ENCODE data around the gene TADA2A.

The TADA2A gene

DNA sequence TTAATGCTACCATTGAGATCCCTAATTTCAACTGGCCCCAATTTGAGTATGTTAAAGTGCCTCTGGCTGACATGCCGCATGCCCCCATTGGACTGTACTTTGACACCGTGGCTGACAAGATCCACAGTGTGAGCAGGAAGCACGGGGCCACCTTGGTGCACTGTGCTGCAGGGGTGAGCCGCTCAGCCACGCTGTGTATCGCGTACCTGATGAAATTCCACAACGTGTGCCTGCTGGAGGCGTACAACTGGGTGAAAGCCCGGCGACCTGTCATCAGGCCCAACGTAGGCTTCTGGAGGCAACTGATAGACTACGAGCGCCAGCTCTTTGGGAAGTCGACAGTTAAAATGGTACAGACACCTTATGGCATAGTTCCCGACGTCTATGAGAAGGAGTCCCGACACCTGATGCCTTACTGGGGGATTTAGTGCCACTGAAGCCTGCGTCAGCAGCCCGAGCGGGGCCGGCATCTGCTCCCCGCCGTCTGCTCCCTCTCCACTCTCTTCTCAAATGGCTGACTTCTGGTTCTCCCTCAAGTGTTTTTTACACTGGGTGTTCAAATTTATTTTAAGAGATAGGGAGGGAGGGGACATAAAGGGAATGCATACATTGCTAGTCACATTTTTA is 105.9 kb downstream of the TADA2A start:
- no peaks in the 10 kb centered on the region for H3K9me3 ChIP-seq (ENCODE audit: control insufficient read depth, low read length)
- WGBS, 2 experiments (ENCODE audit: insufficient coverage in 2 of 2), result 91 to 94% methylated on average over 17 to 19 of the region's 24 CpGs
- H3K27ac ChIP-seq (ENCODE audit: low read depth, low read length, severe bottlenecking), result no peak overlapping the region
- peaks cover 30% of the 10 kb centered on the region for H3K4me1 ChIP-seq (ENCODE audit: control insufficient read depth, insufficient read depth, low read length, poor library complexity, severe bottlenecking)
- H3K4me3 ChIP-seq (ENCODE audit: extremely low read depth, insufficient read depth, low read length, poor library complexity, severe bottlenecking), result no peak overlapping the region
- peaks cover 55% of the 10 kb centered on the region for H3K36me3 ChIP-seq (ENCODE audit: control insufficient read depth, insufficient read depth, low read length)

DNA sequence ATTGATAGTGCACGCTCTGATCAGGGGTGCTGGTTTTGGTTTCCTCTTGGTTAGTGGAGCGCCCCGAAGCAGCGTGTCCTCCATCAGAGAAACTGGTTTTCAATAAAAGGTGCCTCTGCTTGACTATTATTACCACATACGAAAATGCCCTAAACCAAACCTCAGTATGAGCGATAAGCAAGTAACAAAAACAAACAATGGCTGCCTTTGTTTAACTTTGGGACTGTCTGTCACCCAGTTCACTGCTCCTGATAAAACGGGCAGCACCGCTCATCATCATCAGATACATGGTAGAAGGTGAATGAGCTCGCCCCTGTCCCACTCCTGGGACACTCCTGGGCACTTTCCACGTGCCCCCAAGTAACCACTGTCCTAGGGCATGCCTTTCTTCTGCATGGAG is 107.0 kb downstream of the TADA2A start:
- WGBS, 2 experiments (ENCODE audit: insufficient coverage in 2 of 2), result 92 to 96% methylated on average over 9 of the region's 10 CpGs

GRCh38 chr17:37516127-37516571 is 109.5 kb downstream of the TADA2A start:
- H3K9me3 ChIP-seq (ENCODE audit: control insufficient read depth, low read length), result no peaks in the 10 kb centered on the region

More for the DNA sequence above, 107.0 kb downstream of the TADA2A start:
- no peak overlapping the region for H3K27ac ChIP-seq (ENCODE audit: low read depth, low read length, severe bottlenecking)
- H3K4me3 ChIP-seq (ENCODE audit: extremely low read depth, insufficient read depth, low read length, poor library complexity, severe bottlenecking), result no peak overlapping the region
- peaks cover 30% of the 10 kb centered on the region for H3K4me1 ChIP-seq (ENCODE audit: control insufficient read depth, insufficient read depth, low read length, poor library complexity, severe bottlenecking)
- H3K36me3 ChIP-seq (ENCODE audit: control insufficient read depth, insufficient read depth, low read length), result peaks cover 58% of the 10 kb centered on the region
- H3K9me3 ChIP-seq (ENCODE audit: control insufficient read depth, low read length), result no peaks in the 10 kb centered on the region

DNA sequence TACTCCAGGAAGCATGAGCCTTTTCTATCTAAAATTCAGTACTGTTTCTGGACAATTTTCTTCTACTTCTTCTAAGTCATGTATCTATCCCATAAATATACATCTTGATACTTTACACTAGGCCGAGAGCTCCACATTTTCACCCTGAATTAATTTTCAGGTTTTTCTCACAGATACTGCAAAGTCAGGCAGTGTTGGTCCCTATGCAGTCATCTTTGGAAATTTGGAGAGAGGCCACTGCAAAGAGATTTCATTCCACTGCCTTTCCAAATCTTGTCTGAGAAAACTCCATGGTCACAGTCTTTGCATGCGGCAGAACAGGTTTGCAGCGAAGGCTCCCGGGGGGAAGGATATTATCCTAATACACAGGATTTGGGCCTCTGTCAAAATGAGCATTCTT is 111.2 kb downstream of the TADA2A start:
- H3K27ac ChIP-seq (ENCODE audit: low read depth, low read length, severe bottlenecking), result no peak overlapping the region
- H3K36me3 ChIP-seq (ENCODE audit: control insufficient read depth, insufficient read depth, low read length), result peaks cover 56% of the 10 kb centered on the region
- WGBS, 2 experiments (ENCODE audit: insufficient coverage in 2 of 2), result 95 to 97% methylated on average over 3 to 4 of the region's 4 CpGs
- no peaks in the 10 kb centered on the region for H3K9me3 ChIP-seq (ENCODE audit: control insufficient read depth, low read length)
- H3K4me3 ChIP-seq (ENCODE audit: extremely low read depth, insufficient read depth, low read length, poor library complexity, severe bottlenecking), result no peak overlapping the region
- peaks cover 40% of the 10 kb centered on the region for H3K4me1 ChIP-seq (ENCODE audit: control insufficient read depth, insufficient read depth, low read length, poor library complexity, severe bottlenecking)

More at GRCh38 chr17:37516127-37516571, 109.5 kb downstream of the TADA2A start:
- WGBS, 2 experiments (ENCODE audit: insufficient coverage in 2 of 2), result 88 to 98% methylated on average over 3 of the region's 6 CpGs
- Histone ChIP-seq H3K4me3 (ENCODE audit: extremely low read depth, insufficient read depth, low read length, poor library complexity, severe bottlenecking) (no peak overlapping the region), H3K27ac (ENCODE audit: low read depth, low read length, severe bottlenecking) (peak overlapping the region; percentile 71), H3K36me3 (ENCODE audit: control insufficient read depth, insufficient read depth, low read length) (peaks cover 61% of the 10 kb centered on the region), H3K4me1 (ENCODE audit: control insufficient read depth, insufficient read depth, low read length, poor library complexity, severe bottlenecking) (peaks cover 42% of the 10 kb centered on the region)

DNA sequence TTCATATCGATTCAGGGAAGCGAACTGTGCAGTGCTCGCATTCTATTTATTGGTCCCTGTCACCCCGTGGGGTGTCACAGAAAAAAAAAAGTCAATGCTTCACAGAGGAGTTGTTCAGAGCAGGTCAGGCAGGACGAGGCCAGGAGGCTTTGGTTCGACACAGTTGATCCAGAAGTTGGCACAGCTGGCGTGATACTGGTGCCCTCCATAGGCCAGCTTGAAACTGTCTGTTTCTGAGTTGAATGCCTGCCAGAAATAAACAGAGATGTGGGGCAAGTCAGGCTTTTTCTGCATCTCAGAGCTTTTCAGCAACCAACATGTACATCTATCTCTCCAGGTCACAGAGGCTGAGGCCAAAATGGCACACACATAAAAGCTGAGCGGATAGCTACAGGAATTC is 112.1 kb downstream of the TADA2A start:
- Histone ChIP-seq H3K9me3 (ENCODE audit: control insufficient read depth, low read length) (no peaks in the 10 kb centered on the region), H3K27ac (ENCODE audit: low read depth, low read length, severe bottlenecking) (no peak overlapping the region), H3K36me3 (ENCODE audit: control insufficient read depth, insufficient read depth, low read length) (peaks cover 56% of the 10 kb centered on the region), H3K4me1 (ENCODE audit: control insufficient read depth, insufficient read depth, low read length, poor library complexity, severe bottlenecking) (peaks cover 33% of the 10 kb centered on the region), H3K4me3 (ENCODE audit: extremely low read depth, insufficient read depth, low read length, poor library complexity, severe bottlenecking) (no peak overlapping the region)
- 96 to 97% methylated on average over 7 of the region's 8 CpGs for WGBS, 2 experiments (ENCODE audit: insufficient coverage in 2 of 2)

- Histone ChIP-seq H3K4me3 (ENCODE audit: extremely low read depth, insufficient read depth, low read length, poor library complexity, severe bottlenecking) (no peak overlapping the region), H3K27ac (ENCODE audit: low read depth, low read length, severe bottlenecking) (peak overlapping the region; percentile 5), H3K36me3 (ENCODE audit: control insufficient read depth, insufficient read depth, low read length) (peaks cover 56% of the 10 kb centered on the region), H3K9me3 (ENCODE audit: control insufficient read depth, low read length) (no peaks in the 10 kb centered on the region), H3K4me1 (ENCODE audit: control insufficient read depth, insufficient read depth, low read length, poor library complexity, severe bottlenecking) (peaks cover 28% of the 10 kb centered on the region)
- no CpG with 5 or more reads among the region's 5 CpGs for WGBS, 2 experiments (ENCODE audit: insufficient coverage in 2 of 2)
Observed at GRCh38 chr17:37519251-37519985, 112.7 kb downstream of the TADA2A start.

GRCh38 chr17:37520174-37520573 is 113.5 kb downstream of the TADA2A start:
- Histone ChIP-seq H3K27ac (ENCODE audit: low read depth, low read length, severe bottlenecking) (no peak overlapping the region), H3K4me3 (ENCODE audit: extremely low read depth, insufficient read depth, low read length, poor library complexity, severe bottlenecking) (no peak overlapping the region), H3K4me1 (ENCODE audit: control insufficient read depth, insufficient read depth, low read length, poor library complexity, severe bottlenecking) (peaks cover 28% of the 10 kb centered on the region), H3K36me3 (ENCODE audit: control insufficient read depth, insufficient read depth, low read length) (peaks cover 51% of the 10 kb centered on the region), H3K9me3 (ENCODE audit: control insufficient read depth, low read length) (no peaks in the 10 kb centered on the region)
- 88 to 90% methylated on average over 7 to 8 of the region's 8 CpGs for WGBS, 2 experiments (ENCODE audit: insufficient coverage in 2 of 2)

DNA sequence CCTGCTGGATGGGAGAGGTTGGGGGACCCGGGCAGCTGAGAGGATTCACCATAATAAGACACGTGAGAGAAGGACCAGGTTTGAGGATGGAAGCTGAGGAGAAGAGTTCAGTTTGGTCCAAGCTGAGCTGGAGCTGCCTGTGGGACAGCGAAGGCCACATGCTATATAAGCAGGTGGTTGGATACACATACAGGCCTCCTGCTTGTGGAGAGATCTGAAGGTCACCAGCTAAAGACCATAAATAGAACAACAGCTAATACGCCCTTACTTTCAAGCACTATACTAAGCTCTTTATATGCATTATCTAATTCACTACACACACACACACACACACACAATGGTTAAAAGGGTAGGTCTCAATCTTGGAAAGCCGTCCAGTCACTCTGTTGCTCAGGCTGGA is 115.1 kb downstream of the TADA2A start:
- WGBS, 2 experiments (ENCODE audit: insufficient coverage in 2 of 2), result 95% methylated on average over 4 of the region's 5 CpGs

GRCh38 chr17:37523715-37524219 is 117.1 kb downstream of the TADA2A start:
- peaks cover 56% of the 10 kb centered on the region for H3K36me3 ChIP-seq (ENCODE audit: control insufficient read depth, insufficient read depth, low read length)
- H3K9me3 ChIP-seq (ENCODE audit: control insufficient read depth, low read length), result no peaks in the 10 kb centered on the region
- 97 to 98% methylated on average over 8 of the region's 8 CpGs for WGBS, 2 experiments (ENCODE audit: insufficient coverage in 2 of 2)
- no peak overlapping the region for H3K4me3 ChIP-seq (ENCODE audit: extremely low read depth, insufficient read depth, low read length, poor library complexity, severe bottlenecking)
- no peak overlapping the region for H3K27ac ChIP-seq (ENCODE audit: low read depth, low read length, severe bottlenecking)
- peaks cover 12% of the 10 kb centered on the region for H3K4me1 ChIP-seq (ENCODE audit: control insufficient read depth, insufficient read depth, low read length, poor library complexity, severe bottlenecking)

More for the DNA sequence above, 115.1 kb downstream of the TADA2A start:
- peaks cover 55% of the 10 kb centered on the region for H3K36me3 ChIP-seq (ENCODE audit: control insufficient read depth, insufficient read depth, low read length)
- H3K4me3 ChIP-seq (ENCODE audit: extremely low read depth, insufficient read depth, low read length, poor library complexity, severe bottlenecking), result no peak overlapping the region
- H3K9me3 ChIP-seq (ENCODE audit: control insufficient read depth, low read length), result no peaks in the 10 kb centered on the region
- H3K27ac ChIP-seq (ENCODE audit: low read depth, low read length, severe bottlenecking), result no peak overlapping the region
- H3K4me1 ChIP-seq (ENCODE audit: control insufficient read depth, insufficient read depth, low read length, poor library complexity, severe bottlenecking), result peaks cover 16% of the 10 kb centered on the region

- peaks cover 74% of the 10 kb centered on the region for H3K36me3 ChIP-seq (ENCODE audit: control insufficient read depth, insufficient read depth, low read length)
- H3K4me1 ChIP-seq (ENCODE audit: control insufficient read depth, insufficient read depth, low read length, poor library complexity, severe bottlenecking), result peaks cover 5% of the 10 kb centered on the region
- H3K4me3 ChIP-seq (ENCODE audit: extremely low read depth, insufficient read depth, low read length, poor library complexity, severe bottlenecking), result no peak overlapping the region
- 75 to 89% methylated on average over 2 of the region's 5 CpGs for WGBS, 2 experiments (ENCODE audit: insufficient coverage in 2 of 2)
- no peak overlapping the region for H3K27ac ChIP-seq (ENCODE audit: low read depth, low read length, severe bottlenecking)
- H3K9me3 ChIP-seq (ENCODE audit: control insufficient read depth, low read length), result no peaks in the 10 kb centered on the region
Observed at GRCh38 chr17:37527249-37527851, 120.7 kb downstream of the TADA2A start.
